Kidney tubule cell (primary cell): ENCODE results near the gene SCUBE2.

Source experiments
- DNase-seq: peaks from one replicate; pipeline ENCODE4 v3.0.0-alpha.2; 2018; ENCODE audit warnings: low spot score

SCUBE2 gene

DNA sequence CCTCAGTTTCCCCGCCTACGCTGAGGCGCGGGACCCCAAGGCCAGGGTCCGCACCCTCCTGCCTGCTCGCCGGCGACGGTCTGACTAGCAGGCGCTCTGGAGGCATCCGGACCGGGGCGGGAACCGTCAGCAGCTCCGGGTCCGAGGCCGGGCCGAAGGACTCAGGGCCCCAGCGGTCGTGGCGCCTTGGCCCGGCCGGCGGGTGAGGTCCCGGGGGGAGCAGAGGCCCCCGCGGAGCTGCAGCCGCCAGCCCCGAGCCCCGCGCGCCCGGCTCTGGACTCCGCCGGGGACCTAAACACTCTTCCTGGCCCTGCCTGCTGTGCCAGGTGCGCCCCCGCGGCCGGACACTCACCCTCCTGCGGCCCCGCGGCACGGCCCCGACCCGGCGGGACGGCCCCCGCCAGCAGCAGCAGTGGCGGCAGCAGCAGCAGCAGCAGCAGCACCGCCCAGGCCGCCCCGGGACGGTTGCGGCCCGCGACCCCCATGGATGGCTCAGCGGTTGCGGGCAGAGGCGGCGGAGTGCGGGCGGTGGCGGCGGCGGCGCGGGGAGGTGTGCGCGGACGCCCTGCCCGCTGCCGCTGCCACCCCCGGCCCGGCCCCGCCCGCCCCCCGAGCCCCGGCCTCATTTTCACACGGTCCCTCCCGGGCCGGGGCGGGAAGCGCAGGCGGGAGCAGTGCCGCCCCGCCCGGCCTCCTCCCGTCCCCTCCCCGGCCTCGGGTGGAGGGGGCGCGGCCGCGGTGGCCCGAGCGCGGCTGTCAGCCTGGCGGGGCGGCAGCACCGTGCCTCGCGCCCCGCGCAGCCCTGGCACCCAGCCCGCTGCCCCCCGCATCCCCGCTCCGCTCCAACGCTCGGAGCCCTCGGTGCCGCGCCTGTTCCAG is at the start of gene SCUBE2:
Gene SCUBE2, minus strand, starts transcription at position 556 of the 879 bp plus-strand sequence. Its CDS starts 71 bp downstream, at position 485.
- DNase-seq, result peak; percentile 4

DNA sequence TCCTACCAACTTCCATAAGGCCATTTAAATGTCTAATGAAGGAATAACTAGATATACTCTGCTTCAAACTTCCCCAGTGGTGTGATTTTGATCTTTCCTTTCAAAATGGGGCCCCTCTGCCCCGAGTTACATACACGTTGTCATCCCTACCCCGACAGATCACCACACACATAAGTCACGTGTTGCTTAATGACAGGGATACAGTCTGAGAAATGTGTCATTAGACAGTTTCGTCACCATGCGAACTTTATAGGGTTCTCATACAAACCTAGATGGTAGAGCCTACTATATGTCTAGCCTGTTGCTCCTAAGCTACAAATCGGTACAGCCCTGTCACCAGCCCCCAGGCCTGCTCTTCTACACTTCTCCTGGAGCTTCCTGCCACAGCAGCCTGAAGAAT is 49.8 kb upstream of the SCUBE2 start:
- no peak for DNase-seq

DNA sequence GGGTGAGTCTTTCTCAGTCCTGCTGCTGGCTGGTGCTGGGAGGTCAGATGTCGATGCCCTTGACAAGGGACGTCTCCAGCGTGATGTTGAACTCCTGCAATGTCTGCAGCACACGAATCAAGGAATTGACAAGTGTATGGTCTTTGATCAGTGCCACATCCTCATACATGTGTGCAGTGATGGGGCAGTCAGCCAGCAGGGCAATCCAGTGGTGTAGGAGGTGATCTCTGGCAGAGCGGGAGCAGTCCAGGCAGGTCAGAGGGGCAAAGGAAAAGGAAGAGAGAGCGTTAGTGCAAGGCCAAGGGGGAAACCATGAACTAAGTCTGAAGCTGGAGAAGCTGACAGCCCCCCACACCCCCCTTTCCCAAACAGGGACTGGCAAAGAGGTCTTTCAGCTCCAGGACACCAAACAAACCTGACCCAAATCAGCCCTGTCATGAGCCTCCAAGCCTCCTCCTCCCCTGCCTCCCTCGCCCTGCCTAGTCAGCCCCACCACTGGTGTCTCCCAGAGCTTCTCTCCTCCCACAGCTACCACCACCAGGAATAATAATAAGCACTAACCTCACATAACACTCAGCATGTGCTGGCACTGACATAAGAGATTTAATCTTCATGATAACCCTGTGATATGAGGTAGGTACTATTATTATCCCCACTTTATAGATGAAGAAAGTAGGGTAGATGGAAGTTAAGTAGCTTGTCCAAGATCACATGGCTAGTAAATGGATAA is 48.4 kb upstream of the SCUBE2 start:
- peak; percentile 70 for DNase-seq

GRCh38 chr11:9138612-9139579 is 47.5 kb upstream of the SCUBE2 start:
- peak; percentile 95 for DNase-seq

- peak; percentile 6 for DNase-seq
Measured at GRCh38 chr11:9138133-9138453, 46.7 kb upstream of the SCUBE2 start.

- peak; percentile 84 for DNase-seq
Measured at GRCh38 chr11:9137293-9138132, 46.1 kb upstream of the SCUBE2 start.

DNA sequence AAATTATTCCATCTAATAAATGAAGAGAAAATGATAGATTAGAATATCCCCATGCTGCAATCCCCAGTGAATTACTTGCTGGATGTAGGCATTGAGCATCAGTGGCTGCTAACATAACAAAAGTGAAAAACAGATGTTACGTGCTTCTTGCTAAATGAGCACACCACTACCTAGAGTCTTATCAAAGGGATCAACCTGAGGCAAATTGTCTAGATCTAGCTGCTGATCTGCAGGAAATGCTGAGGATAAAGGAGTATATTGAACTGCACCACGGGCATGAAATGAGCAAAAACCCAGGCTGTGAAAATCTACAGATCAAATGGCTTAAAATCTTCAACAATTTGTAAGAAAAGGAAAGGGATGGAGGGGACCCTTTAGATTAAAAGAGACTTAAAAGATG is 45.3 kb upstream of the SCUBE2 start:
- DNase-seq, result no peak

GRCh38 chr11:9133956-9134355 is 42.6 kb upstream of the SCUBE2 start:
- DNase-seq, result no peak

DNA sequence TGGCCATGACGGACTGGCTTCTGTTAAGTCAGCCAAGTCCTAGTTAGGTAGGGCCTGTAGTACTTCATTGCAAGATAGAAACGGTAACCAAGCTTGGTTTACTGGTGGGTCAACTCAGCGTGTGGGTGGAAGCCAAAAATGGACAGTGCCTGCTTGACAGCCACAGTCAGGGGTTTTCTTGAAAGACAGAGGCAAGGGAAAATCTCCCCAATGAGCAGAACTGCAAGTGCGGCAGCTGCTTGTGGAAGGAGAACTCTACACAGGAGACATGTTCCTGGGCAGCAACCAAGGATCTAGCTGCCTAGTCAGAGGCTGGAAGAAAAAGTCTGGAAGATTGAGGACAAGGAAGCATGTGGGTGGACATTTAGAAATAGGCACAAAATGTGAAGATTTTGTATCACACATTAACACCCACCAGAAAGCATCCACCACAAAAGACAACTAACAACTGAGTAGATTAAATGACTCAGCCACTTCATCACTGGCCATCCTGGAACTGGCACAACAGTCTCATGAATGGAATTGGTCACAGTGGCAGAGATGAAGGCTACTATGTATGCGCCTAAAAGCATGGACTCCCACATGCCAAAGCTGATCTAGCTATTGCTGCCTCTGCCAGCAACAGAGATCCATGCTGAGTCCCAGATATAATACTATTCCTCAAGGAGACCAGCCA is 40.9 kb upstream of the SCUBE2 start:
- no peak for DNase-seq

- DNase-seq, result no peak
Measured at GRCh38 chr11:9130297-9130696, 38.9 kb upstream of the SCUBE2 start.

- DNase-seq, result no peak
Measured at GRCh38 chr11:9126636-9127035, 35.2 kb upstream of the SCUBE2 start.

DNA sequence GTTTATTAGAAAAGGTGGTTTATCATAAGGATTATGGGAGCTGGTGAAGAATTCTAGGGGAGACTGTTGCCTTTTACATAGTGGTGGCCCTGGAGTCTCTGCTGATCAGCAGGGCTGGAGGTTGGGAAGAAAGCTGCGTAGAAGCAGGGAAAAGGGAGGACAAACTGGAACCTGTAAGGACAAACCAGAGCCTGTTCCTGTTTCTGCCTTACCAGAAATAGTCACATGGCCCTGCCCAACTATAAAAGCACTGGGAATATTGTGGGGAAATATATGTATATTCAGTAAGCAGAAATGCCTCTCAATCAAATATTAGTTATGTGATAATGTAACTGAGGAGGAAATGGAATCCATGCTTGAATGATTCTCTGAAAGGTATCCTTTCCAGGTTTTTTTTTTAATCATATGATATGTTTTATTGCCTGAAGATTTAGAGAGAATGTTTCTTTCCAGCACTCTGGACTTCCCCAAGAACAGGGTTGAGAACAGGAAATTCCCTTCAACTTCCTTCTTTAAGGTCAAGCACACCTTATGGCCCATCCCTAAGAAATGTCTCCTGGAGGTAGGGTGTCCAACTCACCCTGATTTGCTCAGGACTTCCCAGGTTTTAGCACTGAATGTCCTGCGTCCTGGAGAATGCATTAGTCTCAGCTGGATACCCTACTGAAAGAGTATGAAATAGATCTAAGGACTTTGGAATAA is 33.9 kb upstream of the SCUBE2 start:
- DNase-seq, result no peak

- DNase-seq, result no peak
Measured at GRCh38 chr11:9123595-9124304, 32.4 kb upstream of the SCUBE2 start.

DNA sequence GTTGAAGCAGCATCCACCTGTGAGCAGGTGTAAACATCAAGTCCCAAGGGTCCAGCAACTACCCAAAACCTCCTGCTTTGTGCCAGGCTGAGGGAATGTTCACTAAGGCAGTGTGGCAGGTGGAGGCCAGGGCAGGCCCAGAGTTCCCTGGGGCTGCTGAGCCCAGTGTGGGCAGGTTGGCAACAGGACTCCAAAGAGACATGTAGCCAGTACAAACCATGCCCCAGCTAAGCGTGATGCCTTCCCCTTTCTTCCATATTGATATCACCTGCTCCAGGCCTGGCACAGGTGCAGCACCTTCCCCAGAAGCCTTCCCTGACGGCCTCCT is 30.0 kb upstream of the SCUBE2 start:
- DNase-seq, result no peak

- DNase-seq, result no peak
Measured at GRCh38 chr11:9120664-9121468, 29.5 kb upstream of the SCUBE2 start.

GRCh38 chr11:9118277-9118676 is 26.9 kb upstream of the SCUBE2 start:
- no peak for DNase-seq

- DNase-seq, result no peak
Measured at GRCh38 chr11:9112075-9112474, 20.7 kb upstream of the SCUBE2 start.

- no peak for DNase-seq
Measured at GRCh38 chr11:9109858-9110731, 18.7 kb upstream of the SCUBE2 start.
